ENCODE data around the gene OR5AU1.
A peak's percentile ranks its signal among the peaks of the same experiment; 100 is the strongest.

OR5AU1 gene

GRCh38 chr14:21136024-21136423, 19.8 kb downstream of the OR5AU1 start:
- H3K4me3 ChIP-seq (ENCODE audit: low read length in 2 of 2), result no peak overlapping the region

GRCh38 chr14:21133901-21134300, 22.0 kb downstream of the OR5AU1 start:
- no peaks in the 10 kb centered on the region for H3K27me3 ChIP-seq (ENCODE audit: control insufficient read depth in 1 of 2, insufficient read depth in 2 of 2, low read length in 2 of 2)
- no peaks in the 10 kb centered on the region for H3K9me3 ChIP-seq (ENCODE audit: control insufficient read depth in 2 of 2, low read length in 2 of 2)
- no peak overlapping the region for H3K27ac ChIP-seq (ENCODE audit: low read length)
- no peak overlapping the region for H3K9ac ChIP-seq (ENCODE audit: low read length in 2 of 2)
- no peaks in the 10 kb centered on the region for H3K36me3 ChIP-seq (ENCODE audit: control insufficient read depth in 2 of 2, insufficient read depth in 2 of 2, low read length in 2 of 2)
- no peak overlapping the region for H3K4me3 ChIP-seq (ENCODE audit: low read length in 2 of 2)
- no peaks in the 10 kb centered on the region for H3K4me1 ChIP-seq (ENCODE audit: control insufficient read depth, insufficient read depth, low read length)

More at GRCh38 chr14:21136024-21136423, 19.8 kb downstream of the OR5AU1 start:
- Histone ChIP-seq H3K4me1 (ENCODE audit: control insufficient read depth, insufficient read depth, low read length) (no peaks in the 10 kb centered on the region), H3K9me3 (ENCODE audit: control insufficient read depth in 2 of 2, low read length in 2 of 2) (no peaks in the 10 kb centered on the region), H3K36me3 (ENCODE audit: control insufficient read depth in 2 of 2, insufficient read depth in 2 of 2, low read length in 2 of 2) (no peaks in the 10 kb centered on the region), H3K27ac (ENCODE audit: low read length) (no peak overlapping the region), H3K27me3 (ENCODE audit: control insufficient read depth in 1 of 2, insufficient read depth in 2 of 2, low read length in 2 of 2) (no peaks in the 10 kb centered on the region), H3K9ac (ENCODE audit: low read length in 2 of 2) (no peak overlapping the region)

GRCh38 chr14:21123429-21123828, 32.4 kb downstream of the OR5AU1 start:
- no peak overlapping the region for H3K9ac ChIP-seq (ENCODE audit: low read length in 2 of 2)
- H3K9me3 ChIP-seq (ENCODE audit: control insufficient read depth in 2 of 2, low read length in 2 of 2), result no peaks in the 10 kb centered on the region
- H3K27me3 ChIP-seq (ENCODE audit: control insufficient read depth in 1 of 2, insufficient read depth in 2 of 2, low read length in 2 of 2), result no peaks in the 10 kb centered on the region
- no peak overlapping the region for H3K4me3 ChIP-seq (ENCODE audit: low read length in 2 of 2)
- H3K36me3 ChIP-seq (ENCODE audit: control insufficient read depth in 2 of 2, insufficient read depth in 2 of 2, low read length in 2 of 2), result no peaks in the 10 kb centered on the region
- no peaks in the 10 kb centered on the region for H3K4me1 ChIP-seq (ENCODE audit: control insufficient read depth, insufficient read depth, low read length)
- H3K27ac ChIP-seq (ENCODE audit: low read length), result no peak overlapping the region

GRCh38 chr14:21121122-21121521, 34.7 kb downstream of the OR5AU1 start:
- Histone ChIP-seq H3K27me3 (ENCODE audit: control insufficient read depth in 1 of 2, insufficient read depth in 2 of 2, low read length in 2 of 2) (no peaks in the 10 kb centered on the region), H3K36me3 (ENCODE audit: control insufficient read depth in 2 of 2, insufficient read depth in 2 of 2, low read length in 2 of 2) (no peaks in the 10 kb centered on the region), H3K9me3 (ENCODE audit: control insufficient read depth in 2 of 2, low read length in 2 of 2) (no peaks in the 10 kb centered on the region), H3K27ac (ENCODE audit: low read length) (no peak overlapping the region), H3K9ac (ENCODE audit: low read length in 2 of 2) (no peak overlapping the region), H3K4me3 (ENCODE audit: low read length in 2 of 2) (no peak overlapping the region), H3K4me1 (ENCODE audit: control insufficient read depth, insufficient read depth, low read length) (no peaks in the 10 kb centered on the region)

- Histone ChIP-seq H3K4me1 (ENCODE audit: control insufficient read depth, insufficient read depth, low read length) (no peaks in the 10 kb centered on the region), H3K4me3 (ENCODE audit: low read length in 2 of 2) (no peak overlapping the region), H3K27me3 (ENCODE audit: control insufficient read depth in 1 of 2, insufficient read depth in 2 of 2, low read length in 2 of 2) (no peaks in the 10 kb centered on the region), H3K36me3 (ENCODE audit: control insufficient read depth in 2 of 2, insufficient read depth in 2 of 2, low read length in 2 of 2) (no peaks in the 10 kb centered on the region), H3K9ac (ENCODE audit: low read length in 2 of 2) (no peak overlapping the region), H3K27ac (ENCODE audit: low read length) (no peak overlapping the region), H3K9me3 (ENCODE audit: control insufficient read depth in 2 of 2, low read length in 2 of 2) (no peaks in the 10 kb centered on the region)
These were observed 35.2 kb downstream of the OR5AU1 start for GRCh38 chr14:21120686-21121085.

- Histone ChIP-seq H3K4me1 (ENCODE audit: control insufficient read depth, insufficient read depth, low read length) (no peaks in the 10 kb centered on the region), H3K9me3 (ENCODE audit: control insufficient read depth in 2 of 2, low read length in 2 of 2) (no peaks in the 10 kb centered on the region), H3K27me3 (ENCODE audit: control insufficient read depth in 1 of 2, insufficient read depth in 2 of 2, low read length in 2 of 2) (no peaks in the 10 kb centered on the region), H3K4me3 (ENCODE audit: low read length in 2 of 2) (no peak overlapping the region), H3K27ac (ENCODE audit: low read length) (no peak overlapping the region), H3K9ac (ENCODE audit: low read length in 2 of 2) (no peak overlapping the region), H3K36me3 (ENCODE audit: control insufficient read depth in 2 of 2, insufficient read depth in 2 of 2, low read length in 2 of 2) (no peaks in the 10 kb centered on the region)
These were observed 36.9 kb downstream of the OR5AU1 start for GRCh38 chr14:21118933-21119332.

GRCh38 chr14:21113369-21113768, 42.5 kb downstream of the OR5AU1 start:
- Histone ChIP-seq H3K36me3 (ENCODE audit: control insufficient read depth in 2 of 2, insufficient read depth in 2 of 2, low read length in 2 of 2) (no peaks in the 10 kb centered on the region), H3K4me3 (ENCODE audit: low read length in 2 of 2) (no peak overlapping the region), H3K27ac (ENCODE audit: low read length) (no peak overlapping the region), H3K27me3 (ENCODE audit: control insufficient read depth in 1 of 2, insufficient read depth in 2 of 2, low read length in 2 of 2) (no peaks in the 10 kb centered on the region), H3K9ac (ENCODE audit: low read length in 2 of 2) (no peak overlapping the region), H3K4me1 (ENCODE audit: control insufficient read depth, insufficient read depth, low read length) (no peaks in the 10 kb centered on the region), H3K9me3 (ENCODE audit: control insufficient read depth in 2 of 2, low read length in 2 of 2) (no peaks in the 10 kb centered on the region)

GRCh38 chr14:21112255-21112654, 43.6 kb downstream of the OR5AU1 start:
- H3K27ac ChIP-seq (ENCODE audit: low read length), result no peak overlapping the region
- H3K4me3 ChIP-seq (ENCODE audit: low read length in 2 of 2), result no peak overlapping the region
- H3K9ac ChIP-seq (ENCODE audit: low read length in 2 of 2), result no peak overlapping the region
- no peaks in the 10 kb centered on the region for H3K9me3 ChIP-seq (ENCODE audit: control insufficient read depth in 2 of 2, low read length in 2 of 2)
- H3K36me3 ChIP-seq (ENCODE audit: control insufficient read depth in 2 of 2, insufficient read depth in 2 of 2, low read length in 2 of 2), result no peaks in the 10 kb centered on the region
- no peaks in the 10 kb centered on the region for H3K27me3 ChIP-seq (ENCODE audit: control insufficient read depth in 1 of 2, insufficient read depth in 2 of 2, low read length in 2 of 2)
- no peaks in the 10 kb centered on the region for H3K4me1 ChIP-seq (ENCODE audit: control insufficient read depth, insufficient read depth, low read length)

- Histone ChIP-seq H3K9me3 (ENCODE audit: control insufficient read depth in 2 of 2, low read length in 2 of 2) (no peaks in the 10 kb centered on the region), H3K4me1 (ENCODE audit: control insufficient read depth, insufficient read depth, low read length) (peaks cover 14% of the 10 kb centered on the region), H3K27me3 (ENCODE audit: control insufficient read depth in 1 of 2, insufficient read depth in 2 of 2, low read length in 2 of 2) (no peaks in the 10 kb centered on the region), H3K4me3 (ENCODE audit: low read length in 2 of 2) (no peak overlapping the region), H3K27ac (ENCODE audit: low read length) (no peak overlapping the region), H3K36me3 (ENCODE audit: control insufficient read depth in 2 of 2, insufficient read depth in 2 of 2, low read length in 2 of 2) (no peaks in the 10 kb centered on the region), H3K9ac (ENCODE audit: low read length in 2 of 2) (no peak overlapping the region)
These were observed 46.3 kb downstream of the OR5AU1 start for GRCh38 chr14:21109377-21110138.

- H3K9me3 ChIP-seq (ENCODE audit: control insufficient read depth in 2 of 2, low read length in 2 of 2), result no peaks in the 10 kb centered on the region
- no peaks in the 10 kb centered on the region for H3K36me3 ChIP-seq (ENCODE audit: control insufficient read depth in 2 of 2, insufficient read depth in 2 of 2, low read length in 2 of 2)
- no peak overlapping the region for H3K9ac ChIP-seq (ENCODE audit: low read length in 2 of 2)
- no peaks in the 10 kb centered on the region for H3K27me3 ChIP-seq (ENCODE audit: control insufficient read depth in 1 of 2, insufficient read depth in 2 of 2, low read length in 2 of 2)
- H3K4me1 ChIP-seq (ENCODE audit: control insufficient read depth, insufficient read depth, low read length), result peaks cover 20% of the 10 kb centered on the region
- H3K4me3 ChIP-seq (ENCODE audit: low read length in 2 of 2), result no peak overlapping the region
- no peak overlapping the region for H3K27ac ChIP-seq (ENCODE audit: low read length)
These were observed 47.1 kb downstream of the OR5AU1 start for GRCh38 chr14:21108791-21109190.

- Histone ChIP-seq H3K36me3 (ENCODE audit: control insufficient read depth in 2 of 2, insufficient read depth in 2 of 2, low read length in 2 of 2) (no peaks in the 10 kb centered on the region), H3K27ac (ENCODE audit: low read length) (peak overlapping the region; percentile 53), H3K4me1 (ENCODE audit: control insufficient read depth, insufficient read depth, low read length) (peaks cover 28% of the 10 kb centered on the region), H3K27me3 (ENCODE audit: control insufficient read depth in 1 of 2, insufficient read depth in 2 of 2, low read length in 2 of 2) (no peaks in the 10 kb centered on the region), H3K4me3 (ENCODE audit: low read length in 2 of 2) (no peak overlapping the region), H3K9ac (ENCODE audit: low read length in 2 of 2) (no peak overlapping the region), H3K9me3 (ENCODE audit: control insufficient read depth in 2 of 2, low read length in 2 of 2) (no peaks in the 10 kb centered on the region)
These were observed 48.5 kb downstream of the OR5AU1 start for GRCh38 chr14:21107283-21107800.
